Glomerular visceral epithelial cell (primary cell): ENCODE data around the gene HIGD1C.
"Not testable (repeated sequence)": the region's sequence is repeated elsewhere in the genome, so short reads cannot be mapped to it uniquely, and the experiment has no call there.

Experiments
- DNase-seq: peaks from one replicate; pipeline ENCODE4 v3.0.0-alpha.2; 2016; ENCODE audit errors: extremely low spot score

HIGD1C gene

GRCh38 chr12:50952510-50952909 is at the start of gene HIGD1C:
HIGD1C (plus strand) TSS chr12:50952544; CDS start chr12:50953999, 1,455 bp downstream.
- no peak for DNase-seq

GRCh38 chr12:50908479-50908878 is 43.9 kb upstream of the HIGD1C start:
- DNase-seq: not testable (repeated sequence)

GRCh38 chr12:50912361-50912760 is 40.0 kb upstream of the HIGD1C start:
- DNase-seq: not testable (repeated sequence)

- no peak for DNase-seq
These were observed 39.1 kb upstream of the HIGD1C start for GRCh38 chr12:50913224-50913623.

- no peak for DNase-seq
These were observed 37.4 kb upstream of the HIGD1C start for GRCh38 chr12:50914872-50915484.

- DNase-seq: no peak
These were observed 36.1 kb upstream of the HIGD1C start for GRCh38 chr12:50916292-50916691.

GRCh38 chr12:50918584-50919316 is 33.6 kb upstream of the HIGD1C start:
- DNase-seq: no peak

- DNase-seq: no peak
These were observed 29.5 kb upstream of the HIGD1C start for GRCh38 chr12:50922820-50923219.

GRCh38 chr12:50923361-50924130 is 28.8 kb upstream of the HIGD1C start:
- DNase-seq: no peak

- peak; percentile 6 for DNase-seq
These were observed 28.3 kb upstream of the HIGD1C start for GRCh38 chr12:50924131-50924438.

GRCh38 chr12:50924439-50925341 is 27.7 kb upstream of the HIGD1C start:
- peak; percentile 69 for DNase-seq

GRCh38 chr12:50925342-50925651 is 27.0 kb upstream of the HIGD1C start:
- no peak for DNase-seq

- DNase-seq: no peak
These were observed 26.4 kb upstream of the HIGD1C start for GRCh38 chr12:50925920-50926319.

- DNase-seq: no peak
These were observed 25.9 kb upstream of the HIGD1C start for GRCh38 chr12:50926415-50926814.

- DNase-seq: not testable (repeated sequence)
These were observed 25.4 kb upstream of the HIGD1C start for GRCh38 chr12:50926932-50927331.

GRCh38 chr12:50927356-50927755 is 25.0 kb upstream of the HIGD1C start:
- DNase-seq: no peak

- no peak for DNase-seq
These were observed 24.5 kb upstream of the HIGD1C start for GRCh38 chr12:50927766-50928224.

- no peak for DNase-seq
These were observed 24.0 kb upstream of the HIGD1C start for GRCh38 chr12:50928392-50928791.

GRCh38 chr12:50929831-50930230 is 22.5 kb upstream of the HIGD1C start:
- no peak for DNase-seq

GRCh38 chr12:50930477-50930876 is 21.9 kb upstream of the HIGD1C start:
- peak; percentile 4 for DNase-seq

GRCh38 chr12:50932787-50933280 is 19.5 kb upstream of the HIGD1C start:
- no peak for DNase-seq
